Endothelial cell of hepatic sinusoid (primary cell): Measurements from ENCODE around the gene SLC18B1.
"Not testable (repeated sequence)": the region's sequence is repeated elsewhere in the genome, so short reads cannot be mapped to it uniquely, and the experiment has no call there.

ENCODE experiments used
- in situ Hi-C: cut with HindIII; loops from 2 replicates; pipeline ENCODE4 v1.10.0; 2017; ENCODE audit warnings: low sequenced_read_pairs

Gene SLC18B1

GRCh38 chr6:132800656-132801055, 2.2 kb upstream of the SLC18B1 start:
- in situ Hi-C loops: no loop called here

GRCh38 chr6:132798869-132799538, 567 bp upstream of the SLC18B1 start:
- in situ Hi-C loops: no loop called here

GRCh38 chr6:132795461-132795860, 3.0 kb downstream of the SLC18B1 start:
- in situ Hi-C loops: no loop called here

- in situ Hi-C loops: no loop called here
Measured at GRCh38 chr6:132792510-132792909, 5.9 kb downstream of the SLC18B1 start.

DNA sequence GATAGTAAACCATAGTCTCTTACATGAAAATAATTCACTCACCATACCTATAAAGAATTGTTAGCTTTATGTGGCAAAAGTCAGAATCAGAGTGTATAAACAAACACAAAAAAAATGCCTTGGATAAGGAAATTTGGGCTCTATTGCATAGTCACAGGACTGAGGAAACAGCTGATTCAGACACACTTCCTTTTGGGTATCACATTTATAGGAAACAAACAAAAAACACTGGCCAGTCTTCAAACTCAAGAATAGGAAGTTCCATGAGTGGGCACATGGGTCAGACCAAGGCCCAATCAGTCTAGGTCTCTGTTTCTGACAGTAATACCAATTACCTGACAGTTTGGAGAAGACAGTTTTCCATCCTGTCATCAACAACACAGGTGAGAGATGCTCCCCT, 8.0 kb downstream of the SLC18B1 start:
- in situ Hi-C loops: no loop called here

DNA sequence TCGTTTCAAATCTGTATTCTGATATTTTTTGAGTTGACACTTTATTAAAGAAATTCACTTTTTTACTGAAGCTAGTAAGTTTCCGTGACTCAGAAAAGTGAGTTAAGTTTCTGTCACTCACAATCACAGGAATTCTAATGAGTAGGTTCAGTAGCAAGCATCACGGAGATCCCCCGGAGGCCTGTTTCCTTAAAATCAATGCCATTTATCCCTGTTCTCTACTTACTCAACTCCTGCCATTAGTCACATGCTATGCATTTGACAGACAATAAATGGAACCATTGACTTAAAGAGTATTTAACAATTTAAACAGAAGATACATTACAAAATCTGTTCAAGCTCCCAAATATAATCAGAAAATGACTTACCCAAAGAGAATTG, 9.1 kb downstream of the SLC18B1 start:
- in situ Hi-C loops: no loop called here

GRCh38 chr6:132788658-132789395, 9.6 kb downstream of the SLC18B1 start:
- in situ Hi-C loops: no loop called here

GRCh38 chr6:132785936-132786335, 12.5 kb downstream of the SLC18B1 start:
- in situ Hi-C loops: no loop called here

DNA sequence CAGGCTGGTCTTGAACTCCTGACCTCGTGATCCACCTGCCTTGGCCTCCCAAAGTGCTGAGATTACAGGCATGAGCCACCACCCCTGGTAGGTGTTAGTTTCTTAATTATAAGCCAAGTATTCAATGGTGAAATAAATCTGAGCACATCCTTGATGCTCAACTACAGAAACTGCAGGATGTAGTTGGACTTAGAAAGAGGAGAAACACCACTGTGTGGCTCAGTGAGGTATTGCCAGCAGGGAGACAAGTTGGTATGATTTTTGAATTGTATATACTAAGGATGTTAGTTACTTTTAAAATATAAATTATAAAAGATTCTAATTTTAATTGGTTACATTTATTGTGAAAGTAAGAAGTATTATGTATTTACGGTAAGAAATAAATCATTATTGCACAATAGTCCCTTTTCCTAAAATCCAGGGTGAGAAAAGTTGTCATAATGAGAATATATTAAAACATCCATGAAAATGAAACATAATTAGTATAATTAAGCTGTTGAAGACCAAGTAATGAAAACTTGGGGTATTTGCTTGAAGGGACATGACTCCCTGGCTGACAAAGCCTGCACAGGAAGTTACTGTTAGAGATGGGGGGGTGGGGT, 17.6 kb downstream of the SLC18B1 start:
- in situ Hi-C loops: no loop called here

- in situ Hi-C loops: not testable (repeated sequence)
Measured at GRCh38 chr6:132777881-132778280, 20.6 kb downstream of the SLC18B1 start.

- in situ Hi-C loops: no loop called here
Measured at GRCh38 chr6:132768051-132768517, 30.4 kb downstream of the SLC18B1 start.

DNA sequence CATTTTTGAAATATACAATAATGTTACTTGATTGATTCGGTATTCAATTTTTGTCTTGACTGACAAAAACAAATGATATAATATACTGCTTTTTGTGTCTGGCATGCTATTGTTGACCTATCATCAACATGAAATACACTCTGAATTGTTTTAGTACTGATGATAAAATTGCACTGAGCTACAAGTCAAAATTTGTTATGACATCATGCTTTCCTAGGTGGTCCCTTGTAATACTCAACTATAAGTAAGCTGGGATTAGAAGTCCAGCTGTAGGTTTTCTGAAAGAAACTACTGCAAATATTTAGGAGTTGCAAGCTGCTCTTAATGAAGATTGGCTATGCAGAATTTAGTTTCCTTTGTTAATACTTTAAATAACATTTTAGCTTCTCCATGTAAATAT, 32.9 kb downstream of the SLC18B1 start:
- in situ Hi-C loops: no loop called here

DNA sequence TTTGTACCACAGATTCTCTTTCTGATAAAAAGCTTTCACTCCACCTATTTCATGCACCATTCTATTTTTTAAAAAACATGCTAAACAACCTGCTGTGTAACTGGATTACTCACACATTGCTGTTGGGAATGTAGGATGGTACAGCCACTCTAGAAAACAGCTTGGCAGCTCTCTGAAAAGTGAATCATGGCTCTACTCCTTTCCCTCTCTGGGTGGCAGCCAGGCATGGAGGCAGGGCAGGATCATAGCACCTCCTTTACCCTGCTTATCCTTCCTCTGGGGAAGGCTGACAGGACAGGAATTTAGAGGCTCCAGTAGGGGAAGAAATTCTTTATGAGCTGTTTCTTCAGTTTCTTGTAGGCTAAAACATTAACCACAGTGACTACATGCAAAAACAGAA, 34.1 kb downstream of the SLC18B1 start:
- in situ Hi-C loops: no loop called here

DNA sequence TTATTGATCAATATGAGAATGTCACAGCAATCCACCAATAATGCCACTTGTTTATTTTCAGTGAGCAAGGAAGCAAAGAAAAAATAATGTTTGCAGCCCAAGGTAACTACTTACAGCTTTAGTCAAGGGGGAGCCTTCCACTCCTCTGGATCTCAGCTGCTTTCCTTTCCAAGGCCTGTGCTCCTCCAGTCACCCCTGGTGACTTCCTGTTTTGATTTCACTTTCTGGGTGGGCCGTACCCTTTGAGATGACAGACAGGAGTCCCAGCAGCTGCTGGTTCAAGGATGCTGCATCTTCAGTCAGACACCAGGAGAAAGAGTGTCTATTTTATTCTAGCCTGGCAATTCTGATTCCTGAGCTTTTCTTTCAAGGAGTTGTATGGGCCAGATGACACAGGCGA, 35.2 kb downstream of the SLC18B1 start:
- in situ Hi-C loops: no loop called here

- in situ Hi-C loops: no loop called here
Measured at GRCh38 chr6:132760256-132760655, 38.2 kb downstream of the SLC18B1 start.

DNA sequence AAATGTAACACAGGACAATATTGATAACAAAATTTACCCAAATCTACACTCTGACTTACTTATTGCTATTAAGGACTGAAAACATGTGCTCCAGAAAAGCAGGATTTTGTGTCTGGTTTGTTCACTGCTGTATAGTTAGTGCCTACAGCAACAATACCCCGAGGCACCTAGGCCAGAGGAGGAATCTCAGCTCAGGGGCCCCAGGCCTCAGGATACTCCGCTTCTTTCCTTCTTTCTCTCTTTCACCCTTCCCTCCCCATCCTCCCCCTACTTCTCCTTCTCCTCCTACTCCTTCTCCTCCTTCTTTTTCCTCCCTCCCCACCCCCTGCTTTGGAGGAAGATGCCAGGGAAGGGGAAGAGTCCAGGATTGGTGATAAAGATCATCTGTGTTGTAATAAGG, 39.7 kb downstream of the SLC18B1 start:
- in situ Hi-C loops: no loop called here

- in situ Hi-C loops: no loop called here
Measured at GRCh38 chr6:132752255-132752654, 46.2 kb downstream of the SLC18B1 start.

DNA sequence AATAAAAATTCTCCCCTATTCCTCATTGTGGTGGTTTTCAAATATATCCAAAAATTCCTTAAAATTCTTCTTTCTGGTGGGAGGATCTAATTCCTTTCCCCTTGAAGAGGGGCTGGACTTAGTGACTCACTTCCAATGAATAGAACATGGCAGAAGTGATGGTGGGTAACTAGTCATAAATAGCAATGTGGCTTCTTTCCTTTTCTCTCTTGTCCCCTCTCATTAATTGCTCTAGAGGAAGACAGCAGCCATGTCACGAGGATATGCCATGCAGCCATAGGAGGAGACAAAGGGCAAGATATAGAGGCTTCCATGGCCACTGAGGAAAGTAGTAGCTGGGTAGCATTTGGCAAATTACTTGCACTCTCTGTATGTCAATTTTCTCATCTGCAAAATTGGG, 46.6 kb downstream of the SLC18B1 start:
- in situ Hi-C loops: no loop called here

GRCh38 chr6:132751306-132751705, 47.1 kb downstream of the SLC18B1 start:
- in situ Hi-C loops: no loop called here

DNA sequence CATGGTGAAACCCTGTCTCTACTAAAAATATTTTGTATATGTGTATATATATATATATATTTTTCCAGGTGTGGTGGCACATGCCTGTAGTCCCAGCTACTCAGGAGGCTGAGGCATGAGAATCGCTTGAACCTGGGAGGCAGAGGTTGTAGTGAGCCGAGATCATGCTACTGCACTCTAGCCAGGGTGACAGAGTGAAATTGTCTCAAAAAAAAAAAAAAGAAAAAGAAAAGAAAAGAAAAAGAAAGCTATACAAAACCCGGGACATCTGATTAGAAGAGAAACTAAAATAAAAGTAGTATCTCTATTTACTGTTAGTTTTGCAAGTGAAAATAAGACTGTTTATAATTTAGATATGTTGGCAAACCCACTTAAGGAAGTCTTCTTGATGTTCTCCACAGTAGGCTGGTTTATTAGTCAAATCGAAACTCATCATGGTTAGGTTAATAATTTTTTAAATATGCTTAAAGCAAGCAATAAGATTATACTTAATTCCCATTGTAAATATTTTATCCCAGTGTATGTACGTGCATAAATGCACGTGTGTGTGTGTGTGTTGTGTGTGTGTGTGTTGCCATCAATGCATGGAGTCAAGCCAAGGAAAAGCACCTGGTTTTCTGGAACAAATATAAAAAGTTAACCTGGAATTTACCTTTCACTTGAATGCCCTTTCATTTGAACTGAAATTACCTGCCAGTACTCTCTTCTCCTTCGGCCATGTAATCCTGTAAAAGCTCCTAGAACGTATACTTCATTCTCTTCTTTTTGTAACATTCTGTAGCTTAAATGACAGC, 47.8 kb downstream of the SLC18B1 start:
- in situ Hi-C loops: no loop called here

GRCh38 chr6:132749111-132749510, 49.3 kb downstream of the SLC18B1 start:
- in situ Hi-C loops: no loop called here
